Pancreas (tissue), 10 donors: Measurements from ENCODE around the gene PPP4R2. TPM values are rescaled to one million over a fixed set of nuclear protein-coding genes. Genes with fewer than 3 reads are reported as not detected.
A peak's percentile ranks its signal among the peaks of the same experiment; 100 is the strongest.

Source experiments
- ATAC-seq, 4 donors: fragments of 200-7000 bp; cut with Tn5 transposase; one replicate each; pipeline versions ENCODE4 v1.8.0 to v1.9.1; 2020; ENCODE audit warnings: mild to moderate bottlenecking in 4 of 4, moderate library complexity in 4 of 4
- DNase-seq, 6 donors: peaks; one replicate each; pipeline ENCODE4 v3.0.0-alpha.2; 2020
- FAIRE-seq: peaks from 2 replicates; lab custom pipeline; 2012; peaks lifted over from hg19 to GRCh38; lab: Jason Lieb, UNC
- H3K27ac ChIP-seq, 4 donors: fragments of 200-600 bp; sonication (generic); 1 replicate in 3 of 4; 2 replicates in 1 of 4; pipeline versions ENCODE4 v1.5.0 to v1.8.0; 2020
- H3K27me3 ChIP-seq, 4 donors: fragments of 200-600 bp; one replicate each; pipeline ENCODE4 v1.8.0; 2021
- H3K36me3 ChIP-seq, 3 donors: fragments of 200-600 bp; sonication (generic) in 1 of 3; one replicate each; pipeline versions ENCODE4 v1.5.0 to v1.8.0; 2020 to 2021
- H3K4me1 ChIP-seq, 3 donors: fragments of 200-600 bp; one replicate each; pipeline ENCODE4 v1.8.0; 2021
- H3K4me3 ChIP-seq, 4 donors: fragments of 200-600 bp; sonication (generic) in 2 of 4; one replicate each; pipeline versions ENCODE4 v1.5.0 to v1.8.0; 2020 to 2021
- H3K9me3 ChIP-seq, 4 donors: fragments of 200-600 bp; one replicate each; pipeline ENCODE4 v1.8.0; 2021
- CTCF ChIP-seq, 4 donors: fragments of 200-600 bp; sonication (generic) in 3 of 4; IDR thresholded peaks; one replicate each; pipeline versions ENCODE4 v1.5.0 to v1.8.0; 2021; ENCODE audit warnings: antibody characterized with exemption in 4 of 4
- WGBS, 2 donors: extraction: QIAGEN DNeasy Blood & Tissue Kit; methylation state at CpG; one replicate each; pipeline ENCODE4 v1.1.7; 2013; 5-methylcytosine and 5-hydroxymethylcytosine counted together
- intact Hi-C, 3 donors: fragments of 100-400 bp; cut with DNase I; formaldehyde crosslinking; loops; one replicate each; pipeline versions ENCODE4 v1.11.1 to v1.14.2; 2022
- polyA plus RNA-seq, 2 donors: library from polyadenylated mRNA; stranded (reverse); fragments of 200-250 nt; gene quantifications; one replicate each; pipeline ENCODE4 v1.2.3, GENCODE V29; 2013
- total RNA-seq, 6 donors: library from RNA; stranded (reverse); fragmentation: NEBNext Ultra II Directional in 4 of 6; extraction: Animal tissue kit (Norgen Biotek cat#: 25700) in 4 of 6; gene quantifications; one replicate each; pipeline versions ENCODE4 v1.2.1 to v1.2.4, GENCODE V29; 2021 to 2023
- donor health status: healthy with polysubstance abuse.
- donor health status: DM: no; HTN: no; CAD: no; lungs with moderate emphysema.
- donor health status: DM: no; HTN: no; CAD: no.
- donor health status: control.
- donor health status: control.
- donor health status: Bipolar disorder and iron deficiency.
- donor health status: DM: yes; HTN: yes; CAD: no.
- donor health status: DM: no; HTN: no; CAD: no.
- donor health status: DM: no; HTN: no; CAD: no.
- donor health status: DM: yes; HTN: yes; CAD: no.

The PPP4R2 gene
- total and polyA plus RNA-seq, 8 donors, result 8.2 to 45.6 (median 23.4) TPM

GRCh38 chr3:73026111-73026759 lies 29.6 kb downstream of the PPP4R2 start:
- TF ChIP-seq CTCF (IDR thresholded peaks at IDR 0.05), result no peak
- H3K9me3 ChIP-seq, result no peaks in the 10 kb centered on the region
- no peaks in the 10 kb centered on the region for H3K27me3 ChIP-seq
- no peak overlapping the region for H3K27ac ChIP-seq
- DNase-seq (no peak), ATAC-seq (no peak), FAIRE-seq (no peak)
- peaks cover 0 to 15% (median 8%) of the 10 kb centered on the region in 3 donors for H3K4me1 ChIP-seq
- H3K4me3 ChIP-seq, result no peak overlapping the region
- H3K36me3 ChIP-seq, result no peaks in the 10 kb centered on the region
- 74 to 92% methylated on average over 6 of the region's 6 CpGs for WGBS, 2 donors
- intact Hi-C loops, result no loop called here

GRCh38 chr3:73026760-73027113 lies 30.1 kb downstream of the PPP4R2 start:
- H3K27ac ChIP-seq, result no peak overlapping the region
- FAIRE-seq, result no peak
- no peak overlapping the region for H3K4me3 ChIP-seq
- H3K4me1 ChIP-seq, result peaks cover 0 to 11% (median 8%) of the 10 kb centered on the region in 3 donors
- intact Hi-C loops, result no loop called here
- 84 to 92% methylated on average over 2 of the region's 2 CpGs for WGBS, 2 donors
- TF ChIP-seq CTCF (IDR thresholded peaks at IDR 0.05), result no peak
- no peak for DNase-seq
- H3K9me3 ChIP-seq, result no peaks in the 10 kb centered on the region
- no peak for ATAC-seq
- H3K27me3 ChIP-seq, result no peaks in the 10 kb centered on the region
- no peaks in the 10 kb centered on the region for H3K36me3 ChIP-seq

GRCh38 chr3:73028803-73029202 lies 32.2 kb downstream of the PPP4R2 start:
- no peak for TF ChIP-seq CTCF (IDR thresholded peaks at IDR 0.05)
- DNase-seq (no peak), FAIRE-seq (no peak), ATAC-seq (no peak)
- intact Hi-C loops, result no loop called here
- Histone ChIP-seq H3K36me3 (no peaks in the 10 kb centered on the region), H3K27ac (no peak overlapping the region), H3K9me3 (no peaks in the 10 kb centered on the region), H3K27me3 (no peaks in the 10 kb centered on the region), H3K4me1 (peaks cover 0 to 11% (median 5%) of the 10 kb centered on the region in 3 donors), H3K4me3 (no peak overlapping the region)
- 60 to 95% methylated on average over 4 of the region's 4 CpGs for WGBS, 2 donors

- DNase-seq (no peak), FAIRE-seq (no peak), ATAC-seq (peak in 3 of 4 donors; percentile 36 to 60 (median 48))
- no peaks in the 10 kb centered on the region for H3K9me3 ChIP-seq
- intact Hi-C loops, result no loop called here
- no peaks in the 10 kb centered on the region for H3K27me3 ChIP-seq
- no peaks in the 10 kb centered on the region for H3K36me3 ChIP-seq
- no peak overlapping the region for H3K4me3 ChIP-seq
- WGBS, 2 donors, result 48 to 52% methylated on average over 1 of the region's 1 CpG
- H3K27ac ChIP-seq, result no peak overlapping the region
- no peak for TF ChIP-seq CTCF (IDR thresholded peaks at IDR 0.05)
- peaks cover 0 to 11% (median 5%) of the 10 kb centered on the region in 3 donors for H3K4me1 ChIP-seq
These were observed 32.7 kb downstream of the PPP4R2 start for GRCh38 chr3:73029321-73029796.

- Histone ChIP-seq H3K9me3 (no peaks in the 10 kb centered on the region), H3K4me1 (peaks cover 0 to 8% (median 5%) of the 10 kb centered on the region in 3 donors), H3K4me3 (no peak overlapping the region), H3K27ac (no peak overlapping the region), H3K27me3 (no peaks in the 10 kb centered on the region), H3K36me3 (no peaks in the 10 kb centered on the region)
- no peak for TF ChIP-seq CTCF (IDR thresholded peaks at IDR 0.05)
- ATAC-seq (no peak), FAIRE-seq (no peak), DNase-seq (no peak)
- WGBS, 2 donors, result 97 to 100% methylated on average over 1 of the region's 1 CpG
- intact Hi-C loops, result no loop called here
These were observed 33.5 kb downstream of the PPP4R2 start for GRCh38 chr3:73030073-73030597.
